Activated CD4-positive, alpha-beta T cell treated with anti-CD3 and anti-CD28 coated beads for 1 hour (primary cell): Measurements from ENCODE around the gene TUBGCP2.
"Not testable (repeated sequence)": the region's sequence is repeated elsewhere in the genome, so short reads cannot be mapped to it uniquely, and the experiment has no call there.

Source experiments
- DNase-seq: peaks from one replicate; pipeline ENCODE4 v3.0.0-alpha.2; 2020

Gene TUBGCP2

DNA sequence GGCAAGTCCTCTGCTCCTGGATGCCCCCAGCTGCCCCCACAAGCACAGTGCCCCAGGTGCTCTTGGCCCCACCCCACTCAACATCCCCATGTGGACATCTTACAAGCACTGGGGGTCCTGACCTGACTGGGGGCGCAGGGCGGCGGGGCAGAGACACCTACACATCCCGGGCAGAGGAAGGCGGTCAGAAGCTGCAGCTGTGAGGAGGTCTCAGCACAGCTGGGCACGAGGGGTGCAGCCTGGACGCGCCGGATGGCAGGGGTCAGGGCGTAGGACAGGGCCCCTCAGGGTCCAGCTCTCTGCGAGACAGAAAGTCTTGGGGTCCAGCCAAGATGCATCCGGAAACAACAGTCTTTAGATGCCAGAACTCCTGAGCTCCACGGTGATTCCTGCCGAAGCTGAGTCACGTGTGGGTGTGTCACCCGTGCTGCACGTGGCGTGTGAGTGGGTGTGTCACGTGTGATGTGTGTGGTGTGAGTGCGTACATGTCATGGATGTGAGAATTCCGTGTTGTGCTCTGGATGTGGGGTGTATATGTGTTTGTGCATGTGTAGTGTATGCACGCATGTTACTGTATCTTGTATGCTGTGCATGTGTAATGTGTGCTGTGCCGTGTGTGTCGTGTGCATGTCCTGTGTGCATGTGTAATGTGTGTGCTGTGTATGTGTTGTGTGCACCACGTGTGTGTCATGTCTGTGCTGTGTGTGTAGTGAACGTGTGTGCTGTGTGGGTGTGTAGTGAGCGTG is 65.9 kb downstream of the TUBGCP2 start:
- DNase-seq, result no peak

DNA sequence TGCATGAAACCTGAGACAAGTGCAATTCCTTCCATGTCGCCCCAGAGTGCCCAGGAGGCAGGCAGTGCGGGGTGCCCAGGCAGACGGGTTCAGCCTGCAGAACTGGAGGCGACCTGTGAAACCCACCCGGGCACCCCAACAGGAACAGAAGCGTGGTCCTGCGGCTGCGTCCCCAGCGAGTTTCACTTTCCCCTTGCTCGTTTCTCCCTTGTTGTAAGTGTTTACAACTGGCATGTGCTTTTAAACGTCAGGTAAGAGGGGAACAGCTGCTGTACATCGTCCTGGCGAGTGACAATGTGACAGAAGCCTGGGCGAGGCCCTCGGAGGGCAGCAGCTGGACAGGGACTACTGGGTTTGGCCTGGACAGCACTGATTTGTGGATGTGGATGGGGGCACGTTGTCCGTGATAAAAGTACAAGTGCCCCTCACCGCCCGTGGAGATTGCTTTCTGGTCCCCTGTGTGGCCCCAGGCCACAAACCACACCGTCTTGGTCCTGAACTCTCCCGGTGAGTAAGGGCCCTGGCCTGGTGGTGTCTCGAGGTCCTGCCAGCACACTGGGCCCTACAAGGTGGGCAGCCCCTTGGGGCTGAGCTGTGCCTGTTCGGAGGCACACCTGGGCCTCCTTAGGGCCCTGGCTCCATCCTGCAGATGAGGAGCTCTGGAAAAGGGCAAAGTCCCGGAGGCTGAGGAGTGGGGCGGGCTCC is 67.0 kb downstream of the TUBGCP2 start:
- DNase-seq, result no peak

- no peak for DNase-seq
Measured at GRCh38 chr10:133239990-133240389, 68.7 kb downstream of the TUBGCP2 start.

DNA sequence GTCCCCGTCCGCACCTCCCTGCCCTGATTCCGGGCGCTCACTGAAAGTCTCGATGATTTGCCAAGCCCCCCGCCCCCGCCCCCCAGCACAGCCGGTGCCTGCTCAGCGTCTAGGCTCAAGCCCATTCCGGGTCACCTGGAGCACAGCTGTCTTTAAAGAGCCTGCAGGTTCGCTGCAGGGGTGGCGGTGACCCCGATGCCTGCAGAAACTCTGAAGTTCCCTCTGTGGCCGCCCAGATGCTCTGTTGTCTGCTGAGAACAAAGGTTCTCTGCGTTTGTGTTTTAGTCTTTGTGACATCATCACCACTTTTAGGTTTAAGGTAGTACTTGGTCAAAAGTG is 70.2 kb downstream of the TUBGCP2 start:
- DNase-seq, result no peak

- DNase-seq, result no peak
Measured at GRCh38 chr10:133237588-133238465, 70.8 kb downstream of the TUBGCP2 start, which contains the start of gene VENTX. TSS of gene VENTX (plus strand) at chr10:133237855. CDS start at chr10:133237915, 60 bp downstream.

- no peak for DNase-seq
Measured at GRCh38 chr10:133237241-133237587, 71.5 kb downstream of the TUBGCP2 start.

- DNase-seq, result no peak
Measured at GRCh38 chr10:133236401-133237240, 72.1 kb downstream of the TUBGCP2 start.

DNA sequence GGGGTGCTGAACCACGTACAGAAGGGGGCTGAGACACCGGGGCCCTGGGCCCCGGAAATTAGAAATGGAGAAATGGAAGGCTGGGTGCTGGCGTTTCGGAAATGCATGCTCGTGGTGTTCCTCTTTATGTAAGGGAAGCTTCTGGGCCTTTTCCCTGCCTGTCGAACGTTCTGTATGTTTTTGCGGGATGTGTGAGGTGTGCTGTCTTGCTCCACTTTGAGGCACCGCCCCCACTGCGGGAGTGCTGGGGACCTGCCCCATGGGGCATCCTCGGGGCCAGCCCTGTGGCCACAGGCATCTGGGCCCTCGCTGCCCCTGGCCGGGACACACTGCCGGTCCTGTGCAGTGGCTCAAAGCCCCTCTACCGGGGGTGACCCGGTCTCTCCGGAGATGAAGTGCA is 72.7 kb downstream of the TUBGCP2 start:
- DNase-seq, result no peak

- no peak for DNase-seq
Measured at GRCh38 chr10:133235265-133235855, 73.3 kb downstream of the TUBGCP2 start.

GRCh38 chr10:133234796-133235195 is 73.9 kb downstream of the TUBGCP2 start:
- not testable (repeated sequence) for DNase-seq

GRCh38 chr10:133231946-133232574 is 76.6 kb downstream of the TUBGCP2 start:
- DNase-seq, result no peak

GRCh38 chr10:133231244-133231945 is 77.3 kb downstream of the TUBGCP2 start:
- no peak for DNase-seq

- DNase-seq, result no peak
Measured at GRCh38 chr10:133230387-133231195, 78.1 kb downstream of the TUBGCP2 start.

GRCh38 chr10:133230044-133230361 is 78.7 kb downstream of the TUBGCP2 start, which contains the start of gene UTF1:
TSS of gene UTF1 (plus strand) at chr10:133230217. CDS start at chr10:133230289, 72 bp downstream.
- no peak for DNase-seq

- DNase-seq, result no peak
Measured at GRCh38 chr10:133229265-133230043, 79.2 kb downstream of the TUBGCP2 start.
